GM21390 (cell line): ENCODE results near the gene NRARP.
"Not testable (repeated sequence)": the region's sequence is repeated elsewhere in the genome, so short reads cannot be mapped to it uniquely, and the experiment has no call there.

Experiments used
- ATAC-seq: cut with Tn5 transposase; IDR thresholded peaks from one replicate; pipeline ENCODE4 v1.9.1; 2021; ENCODE audit not compliant: unreplicated experiment

Gene NRARP

GRCh38 chr9:137302118-137302448 lies at the start of gene NRARP:
Gene NRARP, minus strand, starts transcription at chr9:137302271. Its CDS starts 343 bp downstream, at chr9:137301928.
- peak; percentile 64 for ATAC-seq

- no peak for ATAC-seq
Measured at GRCh38 chr9:137350696-137351584, 48.9 kb upstream of the NRARP start.

GRCh38 chr9:137349471-137350033 lies 47.5 kb upstream of the NRARP start:
- ATAC-seq: no peak

GRCh38 chr9:137348769-137349470 lies 46.8 kb upstream of the NRARP start:
- ATAC-seq: no peak

GRCh38 chr9:137347928-137348327 lies 45.9 kb upstream of the NRARP start:
- no peak for ATAC-seq

- ATAC-seq: no peak
Measured at GRCh38 chr9:137342482-137342881, 40.4 kb upstream of the NRARP start.

- no peak for ATAC-seq
Measured at GRCh38 chr9:137341227-137341626, 39.2 kb upstream of the NRARP start.

- ATAC-seq: not testable (repeated sequence)
Measured at GRCh38 chr9:137339908-137340462, 37.9 kb upstream of the NRARP start.

GRCh38 chr9:137339045-137339907 lies 37.2 kb upstream of the NRARP start:
- ATAC-seq: no peak

GRCh38 chr9:137336735-137337134 lies 34.7 kb upstream of the NRARP start:
- ATAC-seq: no peak

- no peak for ATAC-seq
Measured at GRCh38 chr9:137333016-137333671, 31.1 kb upstream of the NRARP start.

GRCh38 chr9:137331929-137332328 lies 29.9 kb upstream of the NRARP start:
- no peak for ATAC-seq

- ATAC-seq: no peak
Measured at GRCh38 chr9:137330689-137331088, 28.6 kb upstream of the NRARP start.

GRCh38 chr9:137329590-137329989 lies 27.5 kb upstream of the NRARP start:
- not testable (repeated sequence) for ATAC-seq

GRCh38 chr9:137327641-137328550 lies 25.8 kb upstream of the NRARP start:
- not testable (repeated sequence) for ATAC-seq

GRCh38 chr9:137326445-137327065 lies 24.5 kb upstream of the NRARP start:
- no peak for ATAC-seq

GRCh38 chr9:137325799-137326198 lies 23.7 kb upstream of the NRARP start:
- no peak for ATAC-seq

GRCh38 chr9:137325124-137325523 lies 23.1 kb upstream of the NRARP start:
- no peak for ATAC-seq
